Erythroblast (primary cell): ENCODE results near the gene CASP9.

Experiments
- GATA1 ChIP-seq: IDR thresholded peaks from 2 replicates; pipeline ENCODE4 v1.6.1; 2011; ENCODE audit warnings: low read depth, mild to moderate bottlenecking, control low read depth, low read length, moderate library complexity
- POLR2A ChIP-seq: IDR thresholded peaks from 2 replicates; pipeline ENCODE4 v1.6.1; 2011; ENCODE audit warnings: mild to moderate bottlenecking, low read length

DNA sequence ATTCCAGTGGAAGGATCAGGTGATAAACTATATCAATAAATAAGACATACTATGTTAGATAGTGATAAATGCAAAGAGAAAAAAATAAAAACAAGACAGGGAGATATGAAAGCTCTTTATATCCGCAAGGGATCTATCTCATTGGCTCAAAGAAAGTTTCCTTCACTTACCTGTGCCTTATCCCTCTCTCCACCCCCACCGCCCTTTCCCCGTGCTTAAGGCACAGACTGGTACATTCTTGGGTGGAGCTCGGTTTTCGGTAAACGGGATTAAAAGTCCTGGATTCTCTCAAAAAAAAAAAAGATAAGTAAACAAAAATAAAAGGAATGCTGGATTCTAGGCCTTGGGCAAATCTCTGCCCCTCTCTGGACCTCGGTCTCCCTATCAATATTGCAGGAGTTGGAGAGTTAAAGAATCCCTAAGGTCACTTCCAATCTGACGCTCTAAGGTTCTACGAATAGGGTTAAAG lies 2.0 kb upstream of the CASP9 start:
- no peak for TF ChIP-seq POLR2A
- no peak for TF ChIP-seq GATA1
